ENCODE data around the gene CYGB.
"Not testable (repeated sequence)": the region's sequence is repeated elsewhere in the genome, so short reads cannot be mapped to it uniquely, and the experiment has no call there.

The CYGB gene

GRCh38 chr17:76535788-76536510, 1.6 kb downstream of the CYGB start:
- H3K36me3 ChIP-seq (ENCODE audit: control insufficient read depth, insufficient read depth, low read length): no peaks in the 10 kb centered on the region
- DNase-seq (ENCODE audit: extremely low read depth, insufficient read length): no peak
- peaks cover 6% of the 10 kb centered on the region for H3K27me3 ChIP-seq (replicated peaks; ENCODE audit: control insufficient read depth, insufficient read depth, low read length)
- no peak for TF ChIP-seq CTCF (IDR thresholded peaks at IDR 0.05; ENCODE audit: insufficient read depth, low read length, poor library complexity, severe bottlenecking)
- no peak overlapping the region for H3K4me3 ChIP-seq (replicated peaks; ENCODE audit: low read depth, low read length)

- no peak for DNase-seq (ENCODE audit: extremely low read depth, insufficient read length)
- H3K4me3 ChIP-seq (replicated peaks; ENCODE audit: low read depth, low read length): no peak overlapping the region
- no peak for TF ChIP-seq CTCF (IDR thresholded peaks at IDR 0.05; ENCODE audit: insufficient read depth, low read length, poor library complexity, severe bottlenecking)
Measured at GRCh38 chr17:76534831-76535732, 2.4 kb downstream of the CYGB start.

GRCh38 chr17:76533640-76534359, 3.7 kb downstream of the CYGB start:
- DNase-seq (ENCODE audit: extremely low read depth, insufficient read length); H3K27me3 ChIP-seq (replicated peaks; ENCODE audit: control insufficient read depth, insufficient read depth, low read length); H3K4me3 ChIP-seq (replicated peaks; ENCODE audit: low read depth, low read length); H3K36me3 ChIP-seq (ENCODE audit: control insufficient read depth, insufficient read depth, low read length): not testable (repeated sequence)

More at GRCh38 chr17:76534831-76535732, 2.4 kb downstream of the CYGB start:
- H3K36me3 ChIP-seq (ENCODE audit: control insufficient read depth, insufficient read depth, low read length): no peaks in the 10 kb centered on the region
- H3K27me3 ChIP-seq (replicated peaks; ENCODE audit: control insufficient read depth, insufficient read depth, low read length): peaks cover 6% of the 10 kb centered on the region

- peaks cover 6% of the 10 kb centered on the region for H3K27me3 ChIP-seq (replicated peaks; ENCODE audit: control insufficient read depth, insufficient read depth, low read length)
- TF ChIP-seq CTCF (IDR thresholded peaks at IDR 0.05; ENCODE audit: insufficient read depth, low read length, poor library complexity, severe bottlenecking): no peak
- no peak overlapping the region for H3K4me3 ChIP-seq (replicated peaks; ENCODE audit: low read depth, low read length)
- no peaks in the 10 kb centered on the region for H3K36me3 ChIP-seq (ENCODE audit: control insufficient read depth, insufficient read depth, low read length)
- DNase-seq (ENCODE audit: extremely low read depth, insufficient read length): no peak
Measured at GRCh38 chr17:76532072-76532651, 5.3 kb downstream of the CYGB start.

GRCh38 chr17:76531486-76532038, 5.9 kb downstream of the CYGB start:
- no peak for TF ChIP-seq CTCF (IDR thresholded peaks at IDR 0.05; ENCODE audit: insufficient read depth, low read length, poor library complexity, severe bottlenecking)
- no peak for DNase-seq (ENCODE audit: extremely low read depth, insufficient read length)
- Histone ChIP-seq H3K36me3 (ENCODE audit: control insufficient read depth, insufficient read depth, low read length) (no peaks in the 10 kb centered on the region), H3K27me3 (replicated peaks; ENCODE audit: control insufficient read depth, insufficient read depth, low read length) (peaks cover 6% of the 10 kb centered on the region), H3K4me3 (replicated peaks; ENCODE audit: low read depth, low read length) (no peak overlapping the region)

Measured in GM06990 (cell line).